MCF 10A (cell line): ENCODE data around the gene HIGD1C. TPM values are rescaled to one million over a fixed set of nuclear protein-coding genes. Genes with fewer than 3 reads are reported as not detected.
A peak's percentile ranks its signal among the peaks of the same experiment; 100 is the strongest.

Source experiments
- BruUV-seq: library from RNA; stranded (reverse); fragments of 400-500 nt; replicated peaks from 2 replicates; lab custom pipeline; 2021; lab: Mats Ljungman, UMichigan
- CTCF ChIA-PET: fragments of 300-600 bp; sonication (Branson Sonifier 250); formaldehyde crosslinking; extraction: SDS; loops from one replicate; lab custom pipeline; 2021; ENCODE audit warnings: antibody characterized with exemption, inconsistent platforms; lab: Yijun Ruan, JAX
- POLR2A ChIA-PET: fragments of 300-600, 350-650 bp; sonication (Branson Sonifier 250); formaldehyde crosslinking; extraction: SDS; loops from one replicate; lab custom pipeline; 2020; ENCODE audit warnings: antibody characterized with exemption, inconsistent platforms; lab: Yijun Ruan, JAX
- DNase-seq: peaks from one replicate; pipeline ENCODE4 v3.0.0-alpha.2; 2018; ENCODE audit not compliant: unreplicated experiment
- H3K27ac Mint-ChIP-seq: one replicate; pipeline ENCODE4 v1.8.0; 2022; ENCODE audit warnings: mild to moderate bottlenecking, low read depth, mixed read lengths; ENCODE audit not compliant: unreplicated experiment
- H3K27me3 Mint-ChIP-seq: one replicate; pipeline ENCODE4 v1.8.0; 2022; ENCODE audit warnings: mixed read lengths; ENCODE audit not compliant: insufficient read depth, unreplicated experiment
- H3K36me3 Mint-ChIP-seq: one replicate; pipeline ENCODE4 v1.8.0; 2022; ENCODE audit warnings: mild to moderate bottlenecking, moderate library complexity, mixed read lengths; ENCODE audit not compliant: insufficient read depth, unreplicated experiment
- H3K4me1 Mint-ChIP-seq: one replicate; pipeline ENCODE4 v1.8.0; 2022; ENCODE audit warnings: mixed read lengths; ENCODE audit not compliant: insufficient read depth, unreplicated experiment
- H3K4me3 Mint-ChIP-seq: one replicate; pipeline ENCODE4 v1.8.0; 2022; ENCODE audit warnings: mild to moderate bottlenecking, moderate library complexity, mixed read lengths; ENCODE audit not compliant: unreplicated experiment
- H3K9me3 Mint-ChIP-seq: one replicate; pipeline ENCODE4 v1.8.0; 2022; ENCODE audit warnings: mixed read lengths; ENCODE audit not compliant: unreplicated experiment
- CTCF ChIP-seq: fragments of 200-600 bp; IDR thresholded peaks from one replicate; pipeline ENCODE4 v1.8.0; 2022; ENCODE audit warnings: antibody characterized with exemption, mild to moderate bottlenecking; ENCODE audit not compliant: unreplicated experiment
- intact Hi-C: fragments of 100-400 bp; cut with micrococcal nuclease; formaldehyde crosslinking; loops from 2 replicates; pipeline ENCODE4 v1.14.1; 2022
- total RNA-seq: library from RNA; stranded (reverse); gene quantifications from 2 replicates; pipeline ENCODE4 v1.2.3, GENCODE V29; 2022

The HIGD1C gene
- total RNA-seq, 1 experiment from 2014 or later, result not detected

GRCh38 chr12:50936821-50937530 is 15.4 kb upstream of the HIGD1C start:
- peaks cover 33% of the 10 kb centered on the region for H3K4me1 Mint-ChIP-seq
- TF ChIP-seq CTCF, result no peak
- H3K9me3 Mint-ChIP-seq, result no peaks in the 10 kb centered on the region
- H3K4me3 Mint-ChIP-seq, result no peak overlapping the region
- intact Hi-C loops, result no loop called here
- no peaks in the 10 kb centered on the region for H3K27me3 Mint-ChIP-seq
- CTCF ChIA-PET, result interaction anchor here (1.2 kb wide), 1 partner anchor 48 kb away, joined by 3 read pairs; no protein-coding TSS in a partner anchor
- H3K27ac Mint-ChIP-seq, result peak overlapping the region; percentile 20
- BruUV-seq, result no TSS peak
- DNase-seq, result no peak
- POLR2A ChIA-PET, result interaction anchor here (3.2 kb wide), 1 partner anchor 12 kb away, joined by 27 read pairs; a partner anchor contains a TSS
- peaks cover 9% of the 10 kb centered on the region for H3K36me3 Mint-ChIP-seq

- H3K36me3 Mint-ChIP-seq, result peaks cover 9% of the 10 kb centered on the region
- no peaks in the 10 kb centered on the region for H3K9me3 Mint-ChIP-seq
- ChIA-PET POLR2A (no interaction called here), CTCF (no interaction called here)
- H3K4me3 Mint-ChIP-seq, result no peak overlapping the region
- no peak for DNase-seq
- intact Hi-C loops, result no loop called here
- no peak overlapping the region for H3K27ac Mint-ChIP-seq
- peaks cover 30% of the 10 kb centered on the region for H3K4me1 Mint-ChIP-seq
- BruUV-seq, result no TSS peak
- no peak for TF ChIP-seq CTCF
- H3K27me3 Mint-ChIP-seq, result no peaks in the 10 kb centered on the region
These were observed 14.7 kb upstream of the HIGD1C start for GRCh38 chr12:50937653-50938052.

GRCh38 chr12:50947933-50948626 is 4.3 kb upstream of the HIGD1C start:
- Mint-ChIP-seq H3K36me3 (peaks cover 6% of the 10 kb centered on the region), H3K4me1 (no peaks in the 10 kb centered on the region), H3K27me3 (no peaks in the 10 kb centered on the region), H3K27ac (no peak overlapping the region), H3K4me3 (no peak overlapping the region), H3K9me3 (no peaks in the 10 kb centered on the region)
- no TSS peak for BruUV-seq
- CTCF ChIA-PET, result interaction anchor here (1.1 kb wide), 1 partner anchor 37 kb away, joined by 3 read pairs; no protein-coding TSS in a partner anchor
- TF ChIP-seq CTCF, result no peak
- intact Hi-C loops, result no loop called here
- POLR2A ChIA-PET, result no interaction called here
- no peak for DNase-seq

GRCh38 chr12:50948798-50949197 is 3.5 kb upstream of the HIGD1C start:
- DNase-seq, result no peak
- no TSS peak for BruUV-seq
- Mint-ChIP-seq H3K4me3 (no peak overlapping the region), H3K4me1 (no peaks in the 10 kb centered on the region), H3K9me3 (no peaks in the 10 kb centered on the region), H3K27me3 (no peaks in the 10 kb centered on the region), H3K36me3 (peaks cover 6% of the 10 kb centered on the region), H3K27ac (no peak overlapping the region)
- POLR2A ChIA-PET, result interaction anchor here (1.7 kb wide), 1 partner anchor 21 kb away, joined by 5 read pairs; no protein-coding TSS in a partner anchor
- no peak for TF ChIP-seq CTCF
- intact Hi-C loops, result no loop called here
- CTCF ChIA-PET, result interaction anchor here (1.1 kb wide), 1 partner anchor 36 kb away, joined by 3 read pairs; no protein-coding TSS in a partner anchor
